Measurements from ENCODE around the gene PRH2.

PRH2 gene

DNA sequence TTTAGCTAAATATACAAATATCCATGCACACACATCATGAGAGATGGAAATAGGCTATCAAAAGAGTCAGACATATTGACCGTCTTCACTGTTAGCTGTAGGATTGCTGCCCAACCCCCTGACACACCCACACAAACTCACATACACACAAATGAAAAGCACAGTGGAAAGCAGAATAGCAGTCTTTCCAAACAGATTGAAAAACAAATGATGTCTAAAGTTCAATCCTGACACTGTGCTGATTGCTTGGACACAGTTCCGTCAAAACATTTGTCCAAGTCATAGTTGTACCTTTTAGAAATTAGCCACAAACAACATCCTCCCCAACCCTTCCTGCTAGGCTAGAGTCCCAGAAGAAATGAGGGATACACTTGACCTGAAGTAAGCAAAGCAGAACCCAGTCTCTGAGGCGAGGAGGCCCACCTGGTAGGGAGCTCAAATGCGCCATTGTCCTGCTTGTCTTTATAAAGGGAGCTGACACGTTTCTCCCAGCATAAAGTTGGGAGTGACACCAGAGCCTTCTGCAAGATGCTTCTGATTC is at the start of gene PRH2:
PRH2 (plus strand) TSS at position 491 of the 541 bp plus-strand sequence; CDS start at position 529, 38 bp downstream.
- no peak for DNase-seq

DNA sequence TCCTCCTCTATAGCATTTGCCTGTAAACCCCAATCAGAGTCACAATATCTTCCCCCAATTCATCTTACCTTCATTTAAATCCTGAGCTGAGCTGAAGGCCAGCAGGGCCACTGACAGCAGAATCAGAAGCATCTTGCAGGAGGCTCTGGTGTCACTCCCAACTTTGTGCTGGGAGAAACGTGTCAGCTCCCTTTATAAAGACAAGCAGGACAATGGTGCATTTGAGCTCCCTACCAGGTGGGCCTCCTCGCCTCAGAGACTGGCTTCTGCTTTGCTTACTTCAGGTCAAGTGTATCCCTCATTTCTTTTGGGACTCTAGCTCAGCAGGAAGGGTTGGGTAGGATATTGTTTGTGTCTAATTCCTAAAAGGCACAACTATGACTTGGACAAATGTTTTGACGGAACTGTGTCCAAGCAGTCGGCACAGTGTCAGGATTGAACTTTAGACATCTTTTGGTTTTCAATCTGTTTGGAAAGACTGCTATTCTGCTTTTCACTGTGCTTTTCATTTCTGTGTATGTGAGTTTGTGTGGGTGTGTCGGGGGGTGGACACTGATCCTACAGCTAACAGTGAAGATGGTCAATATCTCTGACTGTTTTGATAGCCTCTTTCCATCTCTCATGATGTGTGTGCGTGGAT is 44.8 kb upstream of the PRH2 start, which contains the start of gene PRH1:
PRH1 (minus strand) TSS at position 170 of the 640 bp plus-strand sequence; CDS start at position 132, 38 bp downstream.
- DNase-seq: no peak

DNA sequence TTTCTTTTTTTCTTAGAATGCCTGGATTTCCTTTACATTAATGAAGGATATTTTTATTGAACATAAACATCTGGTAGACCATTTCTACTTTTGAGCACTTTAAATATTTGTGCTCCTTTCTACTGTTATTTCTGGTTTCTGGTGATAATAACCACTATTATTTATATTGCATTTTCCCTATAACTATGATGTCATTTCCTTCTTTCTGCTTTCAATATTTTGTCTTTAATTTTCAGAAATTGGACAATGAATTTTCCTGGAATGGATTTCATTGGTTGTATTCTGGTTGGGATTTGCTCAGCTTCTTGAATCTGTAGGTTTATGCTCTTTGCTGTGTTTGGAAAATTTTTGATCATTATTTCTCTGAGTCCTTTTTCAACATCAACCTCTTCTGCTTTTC is 39.8 kb upstream of the PRH2 start:
- no peak for DNase-seq

DNA sequence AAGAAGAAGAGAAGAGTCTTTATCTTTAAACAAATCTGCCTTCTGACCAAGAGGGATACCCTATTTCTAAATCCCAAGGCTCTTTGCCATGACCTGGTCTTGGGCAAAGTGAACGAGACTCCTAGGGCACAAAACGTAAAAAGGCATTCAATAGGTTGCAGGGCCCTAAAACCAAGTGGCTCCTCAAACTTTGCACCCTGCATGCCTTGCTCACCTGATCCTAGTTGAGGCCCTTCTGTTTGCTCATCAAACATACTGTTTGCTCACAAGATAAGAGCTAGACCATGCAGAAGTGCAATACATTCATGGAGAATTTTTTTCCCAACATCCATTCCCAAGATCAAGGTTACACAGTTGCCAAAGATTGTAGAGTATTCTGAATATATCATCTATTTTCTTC is 37.1 kb upstream of the PRH2 start:
- no peak for DNase-seq

DNA sequence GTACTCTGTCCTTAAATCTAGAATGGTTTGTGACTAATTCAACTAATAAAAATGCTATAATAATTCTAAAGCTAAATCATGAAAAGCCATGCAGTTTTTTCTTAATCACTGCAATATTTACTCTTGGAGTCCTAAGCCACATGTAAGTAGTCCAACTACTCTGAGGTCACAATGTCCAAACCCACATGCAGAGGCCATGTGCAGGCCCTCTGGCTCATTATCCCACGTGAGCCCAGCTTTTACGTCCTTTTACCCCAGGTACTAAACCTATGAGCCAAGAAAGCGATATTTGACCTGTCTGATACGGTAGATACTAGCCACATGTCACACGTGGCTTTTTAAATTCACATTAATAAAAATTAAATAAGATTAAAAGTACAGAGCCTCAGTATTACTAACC is 32.2 kb upstream of the PRH2 start:
- DNase-seq: no peak

DNA sequence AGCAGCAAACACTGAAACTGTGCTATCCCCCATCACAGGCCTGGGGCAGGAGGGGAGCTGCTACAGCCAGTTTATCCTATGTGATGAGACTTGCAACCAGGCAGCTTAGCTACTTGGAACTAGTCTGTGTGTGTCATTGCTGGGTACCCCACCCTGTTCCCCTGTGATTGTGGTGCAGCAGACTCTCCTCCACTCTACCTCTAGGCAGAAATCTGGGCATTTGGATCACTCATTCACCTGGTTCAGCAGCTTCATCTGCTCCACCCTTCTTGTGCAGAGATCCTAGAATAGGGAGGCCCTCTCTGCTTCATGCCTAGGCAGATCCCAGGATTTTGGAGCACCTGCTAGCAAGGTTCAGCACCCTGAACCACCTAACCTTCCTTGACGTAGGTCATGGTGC is 28.5 kb upstream of the PRH2 start:
- no peak for DNase-seq

DNA sequence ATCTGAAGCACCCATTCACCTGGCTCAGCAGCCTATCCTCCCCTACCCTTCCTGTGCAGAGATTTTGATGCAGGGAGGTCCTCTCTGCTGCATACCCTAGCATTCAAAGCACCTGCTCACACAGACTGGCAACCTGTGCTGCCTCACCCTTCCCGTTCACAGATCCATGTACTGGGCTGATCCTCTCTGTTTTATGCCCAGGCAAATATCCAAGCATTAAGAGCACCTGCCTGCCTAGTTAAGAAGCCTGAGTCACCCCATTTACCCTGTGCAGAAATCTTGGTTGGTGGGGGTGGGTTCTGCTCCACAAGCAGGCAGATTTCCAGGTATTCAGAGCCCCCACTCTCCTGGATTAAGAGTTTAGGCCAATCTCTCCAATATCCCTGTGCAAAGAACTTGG is 28.1 kb upstream of the PRH2 start:
- DNase-seq: no peak

DNA sequence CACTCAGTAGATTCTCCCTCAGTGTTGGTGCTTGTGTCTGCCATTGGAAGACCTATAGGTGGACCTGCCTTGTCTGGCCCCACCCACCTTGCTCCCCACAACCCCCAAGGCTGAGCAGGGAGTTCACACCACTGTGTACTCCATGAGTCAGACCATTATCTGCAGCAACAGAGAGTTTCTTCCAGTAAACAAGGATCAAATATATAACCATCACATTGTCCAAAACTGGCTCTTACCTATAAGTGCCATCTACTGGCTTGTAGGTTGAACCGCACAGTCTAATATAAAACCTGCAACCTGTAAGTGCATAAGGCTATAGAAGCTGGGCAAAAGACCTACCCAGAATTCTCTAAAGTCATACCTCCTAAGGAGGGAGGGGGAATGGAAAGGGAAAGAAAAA is 27.6 kb upstream of the PRH2 start:
- DNase-seq: no peak

DNA sequence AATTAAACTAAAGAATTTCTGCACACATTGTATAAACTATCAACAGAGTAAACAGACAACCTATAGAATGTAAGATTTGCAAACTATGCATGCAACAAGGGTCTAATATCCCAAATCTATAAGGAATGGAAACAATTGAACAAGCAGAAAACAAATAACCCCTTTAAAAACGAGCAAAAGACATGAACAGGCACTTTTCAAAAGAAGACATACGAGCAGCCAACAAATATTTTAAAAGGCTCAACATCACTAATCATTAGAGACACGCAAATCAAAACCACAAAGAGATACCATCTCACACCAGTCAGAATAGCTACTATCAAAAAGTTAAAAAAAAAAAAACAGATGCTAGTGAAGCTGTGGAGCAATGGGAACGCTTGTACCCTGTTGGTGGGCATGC is 24.4 kb upstream of the PRH2 start:
- no peak for DNase-seq

DNA sequence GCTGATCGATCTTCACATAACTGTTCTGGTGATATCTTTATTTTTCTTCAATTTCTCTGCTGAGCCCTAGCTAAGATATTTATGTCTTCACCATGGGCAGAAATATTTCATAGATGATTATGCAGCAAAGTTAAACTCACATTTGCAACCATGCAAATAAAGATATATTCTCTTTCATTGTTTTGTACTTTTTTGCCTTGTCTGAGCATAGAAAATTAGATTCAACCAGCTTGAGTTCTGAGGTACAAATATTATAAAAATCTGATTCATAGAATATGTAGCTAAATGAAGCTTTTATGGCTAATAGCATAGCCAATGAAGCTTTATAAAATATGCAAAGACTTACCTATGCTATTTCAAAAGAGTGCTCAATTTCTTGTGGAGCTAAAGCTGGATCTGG is 19.6 kb upstream of the PRH2 start, which contains the start of gene TAS2R13:
TAS2R13 (minus strand) TSS at position 101 of the 400 bp plus-strand sequence. CDS start 264 bp downstream, outside the sequence.
- DNase-seq: no peak

DNA sequence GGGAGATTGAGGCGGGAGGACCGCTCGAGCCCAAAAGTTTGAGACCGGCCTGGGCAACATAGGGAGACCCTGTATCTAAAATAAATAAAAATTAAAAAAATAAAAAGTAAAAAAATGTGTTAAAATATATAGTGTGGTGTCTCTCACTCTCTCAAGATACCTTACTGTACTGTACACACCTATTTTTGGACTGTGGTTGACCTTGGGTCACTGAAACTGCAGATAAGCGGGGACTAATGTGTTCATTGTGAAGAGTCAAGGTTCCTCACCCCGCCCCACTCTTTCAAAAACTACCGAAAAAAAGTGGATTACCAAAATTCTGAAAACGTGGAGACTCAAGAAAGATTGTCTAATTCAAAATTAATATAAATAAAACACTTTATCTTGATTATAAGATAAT is 18.7 kb upstream of the PRH2 start:
- no peak for DNase-seq

DNA sequence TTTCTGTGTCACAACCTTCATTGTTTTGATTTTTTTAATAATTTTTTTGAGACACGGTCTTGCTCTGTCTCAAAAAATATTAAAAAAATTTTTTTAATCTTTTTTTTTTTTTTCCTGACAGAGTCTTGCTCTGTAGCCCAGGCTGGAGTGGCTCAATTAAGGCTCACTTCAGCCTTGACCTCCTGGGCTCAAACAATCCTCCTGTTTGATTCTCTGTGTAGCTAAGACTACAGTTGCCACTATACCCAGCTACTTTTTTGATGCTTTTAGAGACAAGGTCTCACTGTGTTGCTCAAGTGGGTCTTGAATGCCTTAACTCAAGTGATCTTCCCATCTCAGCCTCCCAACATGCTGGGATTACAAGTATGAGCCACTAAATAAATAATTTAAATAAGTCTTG is 9.2 kb upstream of the PRH2 start:
- DNase-seq: no peak

DNA sequence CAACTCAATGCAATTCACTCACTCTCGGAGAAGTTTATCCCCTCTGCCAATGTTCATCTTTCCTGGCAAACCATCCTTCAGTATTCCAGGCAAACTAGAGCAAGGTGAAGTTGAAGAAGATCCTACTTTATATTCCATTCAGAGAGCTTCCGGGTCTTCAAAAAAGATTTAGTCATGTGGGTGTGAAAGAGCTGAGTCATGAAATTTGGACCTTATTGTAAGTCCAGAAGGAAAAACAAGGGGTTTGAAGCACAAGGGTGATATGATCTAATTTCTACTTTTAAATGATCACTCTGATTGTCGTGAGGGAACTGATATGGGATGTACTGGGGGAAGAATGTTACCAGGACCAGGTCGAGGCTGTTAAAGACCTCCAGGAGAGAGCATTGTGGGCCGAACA is 2.8 kb upstream of the PRH2 start:
- no peak for DNase-seq

DNA sequence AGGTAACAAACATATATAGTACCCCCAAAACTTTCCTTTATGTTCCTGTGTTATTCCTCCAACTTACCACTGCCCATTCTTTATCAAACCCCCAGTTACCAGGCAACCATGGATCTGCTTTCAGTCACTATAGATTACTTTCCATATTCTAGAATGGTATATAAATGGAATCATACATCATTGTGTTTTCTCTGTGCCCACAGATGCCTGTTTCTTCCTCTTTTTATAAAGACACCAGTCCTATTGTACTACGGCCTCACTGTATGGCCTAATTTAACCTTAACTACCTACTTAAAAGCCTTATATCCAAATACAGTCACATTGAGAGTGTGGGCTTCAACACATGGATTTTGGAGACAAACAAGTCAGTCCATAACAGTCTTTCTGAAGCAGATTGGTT is 7.5 kb downstream of the PRH2 start:
- no peak for DNase-seq

DNA sequence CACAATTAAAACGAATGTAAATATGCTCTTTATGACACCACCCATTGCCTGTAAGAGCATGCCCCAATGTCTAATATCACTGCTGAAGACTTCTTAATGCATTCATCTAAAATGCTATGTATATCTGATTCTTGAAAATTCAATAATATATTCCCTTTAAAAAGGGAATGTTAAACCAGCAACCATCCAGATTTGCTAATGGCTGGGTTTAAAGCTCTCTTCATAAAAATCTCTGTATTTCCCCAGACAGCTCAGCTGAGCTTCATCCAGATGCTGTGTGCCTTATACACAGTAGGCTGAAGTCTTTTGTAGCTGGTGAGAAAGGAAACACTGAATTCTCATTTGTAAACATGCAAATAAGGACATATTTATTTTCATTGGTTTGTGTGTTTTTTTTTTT is 10.1 kb downstream of the PRH2 start, which contains the start of gene TAS2R14:
TAS2R14 (minus strand) TSS at position 101 of the 400 bp plus-strand sequence; CDS start at position 45, 56 bp downstream.
- no peak for DNase-seq

DNA sequence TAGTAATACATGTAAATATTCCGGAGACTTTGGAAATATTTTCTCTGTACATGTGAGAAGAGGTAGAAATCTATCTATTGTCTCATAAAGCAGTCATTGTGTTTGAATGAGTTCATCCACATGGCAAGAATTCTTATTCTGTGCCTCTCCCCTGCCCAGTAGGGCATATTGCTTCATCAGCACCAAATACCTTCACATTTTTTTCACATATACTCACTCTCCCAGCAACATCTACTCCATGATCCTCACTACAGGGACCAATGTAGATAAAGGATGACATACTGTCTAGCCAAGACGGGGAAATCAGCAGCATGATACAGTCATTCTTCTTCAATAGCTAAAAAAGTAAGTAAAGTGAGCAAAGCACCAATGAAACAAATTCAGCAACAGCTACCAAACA is 11.4 kb downstream of the PRH2 start:
- DNase-seq: no peak

DNA sequence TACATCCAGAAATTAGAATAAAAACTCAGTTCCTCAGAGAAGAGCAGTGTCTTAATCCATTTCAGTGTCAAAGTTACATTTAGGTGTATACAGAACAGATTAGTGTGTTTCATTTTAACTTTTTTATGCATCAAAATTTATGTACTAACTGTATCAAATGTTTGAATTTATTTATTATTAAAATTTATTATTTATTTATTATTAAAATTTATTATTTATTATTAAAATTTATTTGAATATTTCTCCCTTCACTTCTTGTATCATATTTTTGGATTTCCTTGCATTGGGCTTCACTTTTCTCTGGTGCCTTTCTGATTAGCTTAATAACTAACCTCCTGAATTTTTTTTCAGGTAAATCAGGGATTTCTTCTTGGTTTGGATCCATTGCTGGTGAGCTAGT is 12.3 kb downstream of the PRH2 start:
- no peak for DNase-seq

DNA sequence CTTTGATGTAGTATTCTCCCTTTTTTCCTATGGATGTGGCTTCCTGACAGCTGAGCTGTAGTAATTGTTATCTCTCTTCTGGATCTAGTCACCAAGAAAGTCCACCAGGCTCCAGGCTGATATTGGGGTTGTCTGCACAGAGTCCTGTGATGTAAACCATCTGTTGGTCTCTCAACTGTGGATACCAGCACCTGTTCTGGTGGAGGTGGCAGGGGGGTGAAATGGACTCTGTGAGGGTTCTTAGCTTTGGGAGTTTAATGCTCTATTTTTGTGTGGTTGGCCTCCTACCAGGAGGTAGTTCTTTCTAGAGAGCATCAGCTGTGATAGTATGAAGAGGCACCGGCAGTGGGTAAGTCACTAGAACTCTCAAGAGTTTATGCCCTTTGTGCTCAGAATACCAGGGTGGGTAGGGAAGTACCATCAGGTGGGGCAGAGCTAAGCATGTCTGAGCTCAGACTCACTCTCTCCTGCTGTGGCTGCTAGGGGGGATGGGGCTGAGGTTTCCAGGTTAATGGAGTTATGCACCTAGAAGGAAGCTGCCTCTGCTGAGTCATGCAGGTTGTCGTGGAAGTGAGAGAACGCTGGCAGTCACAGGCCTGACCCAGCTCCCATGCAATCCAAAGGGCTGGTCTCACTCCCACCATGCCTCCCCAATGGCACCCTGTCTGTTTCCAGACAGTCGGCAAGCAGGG is 13.0 kb downstream of the PRH2 start:
- no peak for DNase-seq

DNA sequence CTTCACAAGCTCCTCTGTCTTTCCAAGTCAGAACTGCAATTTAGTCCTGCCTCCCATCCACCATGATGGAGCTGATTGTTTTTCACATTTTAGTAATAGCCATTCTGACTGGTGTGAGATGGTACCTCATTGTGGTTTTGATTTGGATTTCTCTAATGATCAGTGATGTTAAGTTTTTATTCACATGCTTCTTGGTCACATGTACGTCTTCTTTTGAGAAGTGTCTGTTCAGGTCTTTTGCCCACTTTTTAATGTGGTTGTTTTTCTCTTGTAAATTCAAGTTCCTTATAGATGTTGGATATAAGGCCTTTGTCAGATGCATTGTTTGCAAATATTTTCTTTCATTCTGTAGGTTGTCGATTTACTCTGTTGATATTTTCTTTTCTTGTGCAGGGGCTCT is 14.1 kb downstream of the PRH2 start:
- no peak for DNase-seq

DNA sequence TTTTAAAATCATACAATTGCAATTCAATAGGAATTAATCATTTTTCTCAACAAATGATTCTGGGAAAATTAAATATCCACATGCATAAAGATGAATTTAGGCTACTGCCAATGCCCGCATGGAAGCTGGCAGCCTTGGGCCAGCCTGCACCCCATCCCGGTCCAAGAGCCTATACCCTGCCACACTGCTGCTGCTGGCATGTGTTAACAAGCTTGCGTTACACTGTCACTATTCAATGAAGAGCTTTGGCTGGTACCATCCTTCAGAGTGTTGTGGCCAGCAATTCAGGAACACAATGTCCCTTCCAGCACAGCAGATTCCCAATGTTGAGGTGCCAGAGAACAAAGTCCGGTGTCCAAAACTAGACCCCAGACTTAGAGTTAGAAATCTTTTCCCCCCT is 23.6 kb downstream of the PRH2 start:
- DNase-seq: peak in 6 of 56 donors; percentile 2 to 23 (median 12)

DNA sequence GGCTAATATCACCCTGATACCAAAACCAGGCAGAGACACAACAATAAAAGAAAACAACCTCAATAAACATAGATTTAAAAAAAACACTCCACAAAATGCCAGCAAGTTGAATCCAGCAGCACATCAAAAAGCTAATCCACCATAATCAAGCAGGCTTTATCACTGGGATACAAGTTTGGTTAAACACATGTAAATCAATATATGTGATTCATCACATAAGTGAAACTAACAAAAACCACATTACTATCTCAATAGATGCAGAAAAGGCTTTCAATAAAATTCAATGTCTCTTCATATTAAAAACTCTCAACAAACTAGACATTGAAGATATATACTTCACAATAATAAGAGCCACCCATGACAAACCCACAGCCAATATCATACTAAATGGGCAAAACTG is 27.0 kb downstream of the PRH2 start:
- no peak for DNase-seq

DNA sequence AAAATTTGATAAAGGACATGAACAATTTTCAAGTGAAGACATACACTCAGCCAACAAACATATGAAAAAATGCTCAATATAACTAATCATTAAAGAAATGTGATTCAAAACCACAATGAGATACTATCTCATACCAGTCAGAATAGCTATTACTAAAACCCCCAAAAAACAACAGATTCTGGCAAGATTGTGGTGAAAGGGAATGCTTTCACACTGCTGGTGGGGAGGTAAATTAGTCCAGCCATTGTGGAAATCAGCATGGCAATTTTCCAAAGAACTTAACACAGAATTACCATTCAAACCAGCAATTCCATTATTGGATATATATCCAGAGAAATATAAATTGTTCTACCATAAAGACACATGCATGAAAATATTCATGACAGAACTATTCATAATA is 28.7 kb downstream of the PRH2 start:
- DNase-seq: no peak

DNA sequence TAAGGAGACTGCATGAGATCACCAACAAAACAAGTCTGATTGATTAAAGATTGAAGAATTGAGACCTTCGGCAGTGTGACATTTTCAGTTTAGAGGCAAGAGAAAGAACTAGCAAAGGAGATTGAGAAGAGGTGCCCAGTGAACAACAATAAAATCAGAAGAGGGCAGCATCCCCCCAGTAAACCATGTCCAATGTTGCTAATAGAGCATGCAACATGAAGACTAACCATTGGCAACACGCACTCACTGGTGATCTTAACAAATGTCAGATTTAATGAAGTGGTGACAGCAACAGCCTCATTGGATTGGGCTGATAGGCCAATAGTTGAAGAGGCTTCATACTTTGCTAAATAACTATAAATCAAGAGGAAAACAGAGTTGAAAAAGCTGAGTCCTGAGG is 30.8 kb downstream of the PRH2 start:
- peak in 14 of 56 donors; percentile 1 to 58 (median 24) for DNase-seq

Data from amygdala (tissue), 56 donors.